HCT116 (cell line): Measurements from ENCODE around the gene CTRB2. TPM values are rescaled to one million over a fixed set of nuclear protein-coding genes. Genes with fewer than 3 reads are reported as not detected.

Experiments
- ATAC-seq: fragments of 200-7000 bp; cut with Tn5 transposase; 2 replicates; pipeline ENCODE4 v1.9.1; 2020; ENCODE audit warnings: mild to moderate bottlenecking, moderate library complexity
- BruUV-seq: library from RNA; stranded (reverse); fragments of 400-500 nt; replicated peaks from 2 replicates; lab custom pipeline; 2021; lab: Mats Ljungman, UMichigan
- CTCF ChIA-PET: fragments of 300-600 bp; sonication (Branson Sonifier 250); formaldehyde crosslinking; loops from one replicate; lab custom pipeline; 2021; ENCODE audit warnings: antibody characterized with exemption; lab: Charles Lee
- POLR2A ChIA-PET: fragments of 300-600, 350-600 bp; sonication (Branson Sonifier 250); formaldehyde crosslinking; loops from one replicate; lab custom pipeline; 2021; ENCODE audit warnings: antibody characterized with exemption; lab: Charles Lee
- RAD21 ChIA-PET, 2 experiments: fragments of 300-600 bp; sonication (Branson Sonifier 250); formaldehyde crosslinking; loops; one replicate each; lab custom pipeline; 2023; ENCODE audit warnings: low total read pairs in 2 of 2; ENCODE audit not compliant: uncharacterized antibody in 2 of 2, unreplicated experiment in 2 of 2, low non-redundant PET in 1 of 2; lab: Charles Lee
- DNase-seq: peaks from one replicate; pipeline ENCODE4 v3.0.0-alpha.2; 2010; ENCODE audit warnings: low read depth, low spot score
- H2AFZ ChIP-seq: fragments of 200-600 bp; shearing (Covaris generic), sonication (generic); 2 replicates; pipeline ENCODE4 v1.6.1; 2017; ENCODE audit warnings: low read depth, mixed run types, mixed read lengths, antibody characterized with exemption, low read length; ENCODE audit not compliant: poor library complexity, severe bottlenecking
- H3K27ac ChIP-seq: 2 replicates; pipeline ENCODE4 v1.5.1; 2012; ENCODE audit warnings: low read depth, low read length
- H3K27me3 ChIP-seq: fragments of 200-600 bp; sonication (generic); 2 replicates; pipeline ENCODE4 v1.6.1; 2016; ENCODE audit warnings: mixed run types, low read length, mixed read lengths; ENCODE audit not compliant: insufficient read depth
- H3K36me3 ChIP-seq, 2 experiments: fragments of 200-500 bp in 1 of 2; fragments of 200-600 bp in 1 of 2; sonication (Bioruptor generic) in 1 of 2; sonication (generic) in 1 of 2; 2 replicates each; pipeline versions ENCODE4 v1.5.1 to v1.6.1; 2014 to 2016; ENCODE audit warnings: low read length in 2 of 2, inconsistent platforms in 1 of 2, mixed read lengths in 1 of 2, mixed run types in 1 of 2; ENCODE audit not compliant: insufficient read depth in 2 of 2, control insufficient read depth in 1 of 2
- H3K4me1 ChIP-seq, 2 experiments: fragments of 200-600 bp in 1 of 2; sonication (generic) in 1 of 2; 2 replicates each; pipeline versions ENCODE4 v1.5.1 to v1.6.1; 2012 to 2017; ENCODE audit warnings: low read length in 2 of 2, inconsistent platforms in 1 of 2, mild to moderate bottlenecking in 1 of 2, mixed read lengths in 1 of 2, mixed run types in 1 of 2, moderate library complexity in 1 of 2; ENCODE audit not compliant: insufficient read depth in 2 of 2, control insufficient read depth in 1 of 2
- H3K4me2 ChIP-seq: fragments of 200-600 bp; sonication (generic); 2 replicates; pipeline ENCODE4 v1.6.1; 2017; ENCODE audit warnings: mixed run types, low read length, mixed read lengths
- H3K4me3 ChIP-seq, 2 experiments: fragments of 200-600 bp in 1 of 2; sonication (generic) in 1 of 2; replicated peaks in 1 of 2; 2 replicates each; pipeline ENCODE4 v1.5.1; 2011 to 2016; ENCODE audit warnings: low read length in 2 of 2, control low read depth in 1 of 2, low read depth in 1 of 2, mild to moderate bottlenecking in 1 of 2, mixed read lengths in 1 of 2, mixed run types in 1 of 2
- H3K79me2 ChIP-seq: fragments of 200-600 bp; sonication (generic); 2 replicates; pipeline ENCODE4 v1.6.1; 2017; ENCODE audit warnings: mild to moderate bottlenecking, mixed run types, low read length, moderate library complexity, mixed read lengths; ENCODE audit not compliant: insufficient read depth
- H3K9ac ChIP-seq: fragments of 200-600 bp; sonication (generic); 2 replicates; pipeline ENCODE4 v1.6.1; 2016; ENCODE audit warnings: low read length, mixed read lengths
- H3K9me2 ChIP-seq: fragments of 200-600 bp; sonication (generic), shearing (Covaris generic); 2 replicates; pipeline ENCODE4 v1.6.1; 2017; ENCODE audit warnings: mixed run types, mild to moderate bottlenecking, moderate library complexity; ENCODE audit not compliant: insufficient read depth
- H3K9me3 ChIP-seq, 2 experiments: fragments of 200-500 bp in 1 of 2; fragments of 200-600 bp in 1 of 2; sonication (Bioruptor generic) in 1 of 2; sonication (generic) in 1 of 2; 2 replicates each; pipeline ENCODE4 v1.6.1; 2014 to 2017; ENCODE audit warnings: low read length in 2 of 2, mixed read lengths in 2 of 2, inconsistent platforms in 1 of 2, low read depth in 1 of 2, mild to moderate bottlenecking in 1 of 2, mixed run types in 1 of 2, moderate library complexity in 1 of 2; ENCODE audit not compliant: control insufficient read depth in 1 of 2, insufficient read depth in 1 of 2
- H4K20me1 ChIP-seq: fragments of 200-600 bp; sonication (generic), shearing (Covaris generic); 2 replicates; pipeline ENCODE4 v1.6.1; 2017; ENCODE audit warnings: mixed run types, mild to moderate bottlenecking, moderate library complexity; ENCODE audit not compliant: insufficient read depth
- ATF3 ChIP-seq: IDR thresholded peaks from 2 replicates; pipeline ENCODE4 v1.6.1; 2012
- CBX3 ChIP-seq: IDR thresholded peaks from 2 replicates; pipeline ENCODE4 v1.6.1; 2012; ENCODE audit warnings: low read depth
- CEBPB ChIP-seq: IDR thresholded peaks from 2 replicates; pipeline ENCODE4 v1.6.1; 2012; ENCODE audit warnings: low read depth
- CTCF ChIP-seq, 3 experiments: fragments of 200-600 bp in 1 of 3; sonication (generic) in 1 of 3; IDR thresholded peaks in 2 of 3; conservative IDR thresholded peaks in 1 of 3; 2 replicates each; pipeline ENCODE4 v1.5.1; 2012 to 2017; ENCODE audit warnings: low read depth in 2 of 3, low read length in 2 of 3, antibody characterized with exemption in 1 of 3, borderline replicate concordance in 1 of 3, control low read depth in 1 of 3, mild to moderate bottlenecking in 1 of 3, mixed read lengths in 1 of 3, mixed run types in 1 of 3, moderate library complexity in 1 of 3; ENCODE audit not compliant: insufficient read depth in 1 of 3
- ELF1 ChIP-seq: IDR thresholded peaks from 2 replicates; pipeline ENCODE4 v1.6.1; 2012; ENCODE audit warnings: low read depth, borderline replicate concordance
- EZH2 ChIP-seq: fragments of 200-600 bp; sonication (generic); IDR thresholded peaks from 2 replicates; pipeline ENCODE4 v1.6.1; 2017; ENCODE audit warnings: antibody characterized with exemption, mixed run types
- EZH2phosphoT487 ChIP-seq: fragments of 200-600 bp; IDR thresholded peaks from 2 replicates; pipeline ENCODE4 v1.6.1; 2018; ENCODE audit warnings: antibody characterized with exemption, borderline replicate concordance
- MAX ChIP-seq: IDR thresholded peaks from 2 replicates; pipeline ENCODE4 v1.6.1; 2012
- POLR2A ChIP-seq: IDR thresholded peaks from 2 replicates; pipeline ENCODE4 v1.7.0; 2011; ENCODE audit warnings: borderline replicate concordance; ENCODE audit not compliant: insufficient read depth, insufficient read length; ENCODE audit errors: extremely low read depth
- POLR2AphosphoS5 ChIP-seq: IDR thresholded peaks from 2 replicates; pipeline ENCODE4 v1.6.1; 2011; ENCODE audit warnings: mild to moderate bottlenecking, low read depth, low read length, moderate library complexity
- RAD21 ChIP-seq: IDR thresholded peaks from 2 replicates; pipeline ENCODE4 v1.6.1; 2012; ENCODE audit warnings: low read depth, mild to moderate bottlenecking
- REST ChIP-seq: IDR thresholded peaks from 2 replicates; pipeline ENCODE4 v1.6.1; 2012; ENCODE audit warnings: low read depth
- SIN3A ChIP-seq: IDR thresholded peaks from 2 replicates; pipeline ENCODE4 v1.6.1; 2012; ENCODE audit warnings: low read depth
- SP1 ChIP-seq: IDR thresholded peaks from 2 replicates; pipeline ENCODE4 v1.6.1; 2012; ENCODE audit warnings: low read depth
- SRF ChIP-seq: IDR thresholded peaks from 2 replicates; pipeline ENCODE4 v1.6.1; 2012; ENCODE audit warnings: low read depth
- ZNF274 ChIP-seq: fragments of 200-500 bp; sonication (Bioruptor generic); IDR thresholded peaks from 2 replicates; pipeline ENCODE4 v1.6.1; 2014; ENCODE audit warnings: mild to moderate bottlenecking, low read depth, low read length, inconsistent platforms
- intact Hi-C: fragments of 100-400 bp; cut with micrococcal nuclease; formaldehyde crosslinking; loops from 2 replicates; pipeline ENCODE4 v1.10.0; 2022
- total RNA-seq: library from RNA; stranded (reverse); gene quantifications from one replicate; pipeline ENCODE4 v1.2.1, GENCODE V29; 2021; ENCODE audit not compliant: unreplicated experiment

The CTRB2 gene
- total RNA-seq, 1 experiment from 2014 or later = 10.0 TPM

GRCh38 chr16:75188832-75189477, 18.0 kb downstream of the CTRB2 start:
- no peak overlapping the region for H3K4me3 ChIP-seq
- H3K9me3 ChIP-seq = no peaks in the 10 kb centered on the region
- no peaks in the 10 kb centered on the region for H3K27me3 ChIP-seq
- ChIA-PET CTCF (no interaction called here), RAD21 (no interaction called here), POLR2A (no interaction called here)
- H3K36me3 ChIP-seq = no peaks in the 10 kb centered on the region
- intact Hi-C loops = no loop called here
- H3K4me1 ChIP-seq = no peaks in the 10 kb centered on the region
- H3K4me2 ChIP-seq = no peak overlapping the region
- TF ChIP-seq SRF (no peak), EZH2phosphoT487 (no peak), ZNF274 (no peak), SIN3A (no peak), MAX (no peak), ELF1 (no peak), CEBPB (no peak), CTCF (IDR thresholded peaks at IDR 0.05 in 2 of 3, conservative IDR thresholded peaks at IDR 0.05 in 1 of 3; ENCODE audit: borderline replicate concordance in 1 of 3, insufficient read depth in 1 of 3, low read depth in 2 of 3, low read length in 2 of 3) (no peak), RAD21 (no peak), POLR2A (no peak), POLR2AphosphoS5 (no peak), REST (no peak), ATF3 (no peak), EZH2 (no peak), CBX3 (no peak), SP1 (no peak)
- no TSS peak for BruUV-seq
- ATAC-seq = no peak
- H4K20me1 ChIP-seq = no peaks in the 10 kb centered on the region
- no peak for DNase-seq
- H3K79me2 ChIP-seq = no peaks in the 10 kb centered on the region
- no peak overlapping the region for H3K9ac ChIP-seq
- no peak overlapping the region for H2AFZ ChIP-seq
- H3K27ac ChIP-seq = no peak overlapping the region
- H3K9me2 ChIP-seq = no peaks in the 10 kb centered on the region
